ENCODE results near the gene PNPLA1.

Gene PNPLA1

GRCh38 chr6:36315921-36316320, 46.1 kb downstream of the PNPLA1 start:
- no peak for DNase-seq (ENCODE audit: low read depth)
- no peak overlapping the region for H3K4me3 ChIP-seq (ENCODE audit: control insufficient read depth, low read depth, low read length)
- no peak for TF ChIP-seq CTCF (conservative IDR thresholded peaks at IDR 0.05; ENCODE audit: control insufficient read depth, insufficient read depth, low read depth, low read length)

GRCh38 chr6:36317623-36318022, 47.8 kb downstream of the PNPLA1 start:
- H3K4me3 ChIP-seq (ENCODE audit: control insufficient read depth, low read depth, low read length): no peak overlapping the region
- DNase-seq (ENCODE audit: low read depth): no peak
- no peak for TF ChIP-seq CTCF (conservative IDR thresholded peaks at IDR 0.05; ENCODE audit: control insufficient read depth, insufficient read depth, low read depth, low read length)

GRCh38 chr6:36318690-36319435, 49.0 kb downstream of the PNPLA1 start:
- no peak overlapping the region for H3K4me3 ChIP-seq (ENCODE audit: control insufficient read depth, low read depth, low read length)
- TF ChIP-seq CTCF (conservative IDR thresholded peaks at IDR 0.05; ENCODE audit: control insufficient read depth, insufficient read depth, low read depth, low read length): no peak
- DNase-seq (ENCODE audit: low read depth): no peak

GRCh38 chr6:36319436-36319762, 49.5 kb downstream of the PNPLA1 start:
- H3K4me3 ChIP-seq (ENCODE audit: control insufficient read depth, low read depth, low read length): no peak overlapping the region
- no peak for TF ChIP-seq CTCF (conservative IDR thresholded peaks at IDR 0.05; ENCODE audit: control insufficient read depth, insufficient read depth, low read depth, low read length)
- DNase-seq (ENCODE audit: low read depth): no peak

- no peak for DNase-seq (ENCODE audit: low read depth)
- TF ChIP-seq CTCF (conservative IDR thresholded peaks at IDR 0.05; ENCODE audit: control insufficient read depth, insufficient read depth, low read depth, low read length): no peak
- H3K4me3 ChIP-seq (ENCODE audit: control insufficient read depth, low read depth, low read length): no peak overlapping the region
Observed at GRCh38 chr6:36319821-36320220, 50.0 kb downstream of the PNPLA1 start.

GRCh38 chr6:36320475-36320874, 50.6 kb downstream of the PNPLA1 start:
- no peak for DNase-seq (ENCODE audit: low read depth)
- TF ChIP-seq CTCF (conservative IDR thresholded peaks at IDR 0.05; ENCODE audit: control insufficient read depth, insufficient read depth, low read depth, low read length): no peak
- H3K4me3 ChIP-seq (ENCODE audit: control insufficient read depth, low read depth, low read length): no peak overlapping the region

- TF ChIP-seq CTCF (conservative IDR thresholded peaks at IDR 0.05; ENCODE audit: control insufficient read depth, insufficient read depth, low read depth, low read length): no peak
- no peak overlapping the region for H3K4me3 ChIP-seq (ENCODE audit: control insufficient read depth, low read depth, low read length)
- DNase-seq (ENCODE audit: low read depth): no peak
Observed at GRCh38 chr6:36322591-36322990, 52.7 kb downstream of the PNPLA1 start.
